Measurements from ENCODE around the gene FAM171A1.
"Not testable (repeated sequence)": the region's sequence is repeated elsewhere in the genome, so short reads cannot be mapped to it uniquely, and the experiment has no call there.

GRCh38 chr10:15333181-15333580 lies 37.9 kb downstream of the FAM171A1 start:
- not testable (repeated sequence) for TF ChIP-seq POLR2A, POLR2AphosphoS5 (IDR thresholded peaks at IDR 0.05)
- TF ChIP-seq, protein P1, sequence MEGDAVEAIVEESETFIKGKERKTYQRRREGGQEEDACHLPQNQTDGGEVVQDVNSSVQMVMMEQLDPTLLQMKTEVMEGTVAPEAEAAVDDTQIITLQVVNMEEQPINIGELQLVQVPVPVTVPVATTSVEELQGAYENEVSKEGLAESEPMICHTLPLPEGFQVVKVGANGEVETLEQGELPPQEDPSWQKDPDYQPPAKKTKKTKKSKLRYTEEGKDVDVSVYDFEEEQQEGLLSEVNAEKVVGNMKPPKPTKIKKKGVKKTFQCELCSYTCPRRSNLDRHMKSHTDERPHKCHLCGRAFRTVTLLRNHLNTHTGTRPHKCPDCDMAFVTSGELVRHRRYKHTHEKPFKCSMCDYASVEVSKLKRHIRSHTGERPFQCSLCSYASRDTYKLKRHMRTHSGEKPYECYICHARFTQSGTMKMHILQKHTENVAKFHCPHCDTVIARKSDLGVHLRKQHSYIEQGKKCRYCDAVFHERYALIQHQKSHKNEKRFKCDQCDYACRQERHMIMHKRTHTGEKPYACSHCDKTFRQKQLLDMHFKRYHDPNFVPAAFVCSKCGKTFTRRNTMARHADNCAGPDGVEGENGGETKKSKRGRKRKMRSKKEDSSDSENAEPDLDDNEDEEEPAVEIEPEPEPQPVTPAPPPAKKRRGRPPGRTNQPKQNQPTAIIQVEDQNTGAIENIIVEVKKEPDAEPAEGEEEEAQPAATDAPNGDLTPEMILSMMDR (IDR thresholded peaks at IDR 0.05) = not testable (repeated sequence)

Data from prostate gland (tissue), 2 donors.